ENCODE data around the gene HSD11B2.

Gene HSD11B2

GRCh38 chr16:67396159-67397035 is 34.5 kb upstream of the HSD11B2 start:
- no peak overlapping the region for H3K4me3 ChIP-seq (ENCODE audit: low read depth, low read length)

- H3K4me3 ChIP-seq (ENCODE audit: low read depth, low read length), result no peak overlapping the region
These were observed 33.7 kb upstream of the HSD11B2 start for GRCh38 chr16:67397036-67397801.

- H3K4me3 ChIP-seq (ENCODE audit: low read depth, low read length), result no peak overlapping the region
These were observed 32.9 kb upstream of the HSD11B2 start for GRCh38 chr16:67397812-67398545.

GRCh38 chr16:67398546-67399217 is 32.2 kb upstream of the HSD11B2 start:
- H3K4me3 ChIP-seq (ENCODE audit: low read depth, low read length), result no peak overlapping the region

- H3K4me3 ChIP-seq (ENCODE audit: low read depth, low read length), result no peak overlapping the region
These were observed 31.6 kb upstream of the HSD11B2 start for GRCh38 chr16:67399218-67399733.

GRCh38 chr16:67399749-67400704 is 30.9 kb upstream of the HSD11B2 start:
- H3K4me3 ChIP-seq (ENCODE audit: low read depth, low read length), result no peak overlapping the region

- no peak overlapping the region for H3K4me3 ChIP-seq (ENCODE audit: low read depth, low read length)
These were observed 30.0 kb upstream of the HSD11B2 start for GRCh38 chr16:67400901-67401300.

- H3K4me3 ChIP-seq (ENCODE audit: low read depth, low read length), result no peak overlapping the region
These were observed 26.9 kb upstream of the HSD11B2 start for GRCh38 chr16:67403976-67404555.

GRCh38 chr16:67404740-67405226 is 26.1 kb upstream of the HSD11B2 start:
- no peak overlapping the region for H3K4me3 ChIP-seq (ENCODE audit: low read depth, low read length)

- no peak overlapping the region for H3K4me3 ChIP-seq (ENCODE audit: low read depth, low read length)
These were observed 25.6 kb upstream of the HSD11B2 start for GRCh38 chr16:67405336-67405735.

GRCh38 chr16:67406111-67406971 is 24.6 kb upstream of the HSD11B2 start:
- no peak overlapping the region for H3K4me3 ChIP-seq (ENCODE audit: low read depth, low read length)

GRCh38 chr16:67407176-67407787 is 23.6 kb upstream of the HSD11B2 start:
- no peak overlapping the region for H3K4me3 ChIP-seq (ENCODE audit: low read depth, low read length)

GRCh38 chr16:67407788-67408452 is 23.0 kb upstream of the HSD11B2 start:
- no peak overlapping the region for H3K4me3 ChIP-seq (ENCODE audit: low read depth, low read length)

GRCh38 chr16:67409631-67410030 is 21.3 kb upstream of the HSD11B2 start:
- H3K4me3 ChIP-seq (ENCODE audit: low read depth, low read length), result no peak overlapping the region

GRCh38 chr16:67411339-67411738 is 19.6 kb upstream of the HSD11B2 start:
- no peak overlapping the region for H3K4me3 ChIP-seq (ENCODE audit: low read depth, low read length)

GRCh38 chr16:67412294-67412693 is 18.6 kb upstream of the HSD11B2 start:
- H3K4me3 ChIP-seq (ENCODE audit: low read depth, low read length), result no peak overlapping the region
